ENCODE results near the gene ACP7. TPM values are rescaled to one million over a fixed set of nuclear protein-coding genes. Genes with fewer than 3 reads are reported as not detected.
"Not testable (repeated sequence)": the region's sequence is repeated elsewhere in the genome, so short reads cannot be mapped to it uniquely, and the experiment has no call there.

The ACP7 gene, protein sequence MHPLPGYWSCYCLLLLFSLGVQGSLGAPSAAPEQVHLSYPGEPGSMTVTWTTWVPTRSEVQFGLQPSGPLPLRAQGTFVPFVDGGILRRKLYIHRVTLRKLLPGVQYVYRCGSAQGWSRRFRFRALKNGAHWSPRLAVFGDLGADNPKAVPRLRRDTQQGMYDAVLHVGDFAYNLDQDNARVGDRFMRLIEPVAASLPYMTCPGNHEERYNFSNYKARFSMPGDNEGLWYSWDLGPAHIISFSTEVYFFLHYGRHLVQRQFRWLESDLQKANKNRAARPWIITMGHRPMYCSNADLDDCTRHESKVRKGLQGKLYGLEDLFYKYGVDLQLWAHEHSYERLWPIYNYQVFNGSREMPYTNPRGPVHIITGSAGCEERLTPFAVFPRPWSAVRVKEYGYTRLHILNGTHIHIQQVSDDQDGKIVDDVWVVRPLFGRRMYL
- not detected for polyA plus RNA-seq (2013, experiment 1 of 2; ENCODE audit: insufficient read length)
- polyA plus RNA-seq (2013, experiment 2 of 2; ENCODE audit: insufficient read length): not detected

DNA sequence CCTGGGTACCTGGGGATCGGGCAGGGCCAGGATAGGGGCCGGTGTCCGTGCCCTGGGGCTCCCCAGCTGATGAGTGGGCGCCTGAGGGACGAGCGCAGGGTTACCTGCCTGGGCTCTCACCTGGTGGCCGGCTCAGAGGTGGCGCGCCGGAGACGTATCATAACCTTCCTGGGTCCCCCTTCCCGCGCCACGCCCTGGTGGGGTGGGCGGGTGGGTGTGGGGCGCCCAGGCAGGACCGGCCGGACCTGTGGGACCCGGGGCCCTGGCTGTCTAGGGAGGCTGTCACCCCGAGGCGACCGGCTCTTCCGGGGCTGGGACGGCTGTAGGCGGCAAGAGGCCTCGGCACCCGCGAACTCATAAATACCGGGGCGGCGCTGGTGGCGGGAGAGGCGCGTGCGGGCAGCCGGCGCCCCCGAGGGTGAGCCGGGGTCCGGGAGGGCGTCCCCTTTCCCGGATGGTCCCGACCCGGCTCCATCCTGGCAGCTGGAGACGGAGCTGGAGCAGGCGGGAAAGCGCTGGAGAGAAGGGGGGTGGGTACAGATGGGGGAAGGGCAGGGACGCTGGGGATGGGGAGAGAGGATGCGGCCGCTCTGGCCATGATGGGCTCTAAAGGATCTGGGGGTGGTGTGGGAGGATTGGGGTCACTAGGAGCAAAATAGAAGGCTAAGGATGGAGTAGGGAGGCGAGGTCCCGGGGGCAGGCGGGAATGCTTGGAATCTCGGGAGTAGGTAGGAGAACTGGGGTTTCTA is at the start of gene ACP7:
TSS of gene ACP7 (plus strand) at position 386 of the 749 bp plus-strand sequence. CDS start 902 bp downstream, outside the sequence.
- DNase-seq: no peak

DNA sequence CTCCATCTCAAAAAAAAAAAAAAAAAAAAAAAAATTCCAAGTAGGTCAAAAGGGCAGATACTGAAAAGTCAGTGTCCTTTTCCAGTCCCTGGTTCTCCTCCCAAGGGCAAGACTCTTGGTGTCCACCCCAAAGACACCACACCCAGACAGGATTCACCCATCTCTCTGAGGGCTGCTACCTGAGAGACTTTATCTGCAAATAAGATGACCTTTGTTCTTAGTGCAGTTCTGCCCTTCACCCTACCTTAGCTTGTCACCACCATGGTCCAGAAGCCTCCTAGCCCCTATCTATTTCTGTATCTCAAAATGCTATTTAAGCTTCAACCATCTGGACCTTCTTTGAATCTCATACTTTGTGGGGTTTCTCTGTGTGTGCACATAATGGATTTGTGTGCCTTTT is 47.6 kb upstream of the ACP7 start:
- DNase-seq: no peak

DNA sequence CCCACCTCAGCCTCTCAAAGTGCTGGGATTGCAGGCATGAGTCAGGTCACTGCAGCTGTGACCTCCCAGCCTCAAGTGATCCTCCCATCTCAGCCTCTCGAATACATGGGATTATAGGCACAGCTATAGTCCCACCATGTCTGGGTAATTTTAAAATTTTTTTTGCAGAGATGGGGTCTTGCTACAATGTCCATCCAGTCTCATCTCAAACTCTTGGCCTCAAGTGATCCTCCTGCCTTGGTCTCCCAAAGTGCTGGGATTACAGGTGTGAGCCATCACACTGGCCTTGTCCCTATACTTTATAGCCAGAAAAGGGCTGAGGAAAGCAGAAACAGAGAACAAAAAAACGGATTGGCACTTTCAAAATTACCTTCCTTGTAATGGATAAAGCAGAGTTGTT is 47.0 kb upstream of the ACP7 start:
- no peak for DNase-seq

DNA sequence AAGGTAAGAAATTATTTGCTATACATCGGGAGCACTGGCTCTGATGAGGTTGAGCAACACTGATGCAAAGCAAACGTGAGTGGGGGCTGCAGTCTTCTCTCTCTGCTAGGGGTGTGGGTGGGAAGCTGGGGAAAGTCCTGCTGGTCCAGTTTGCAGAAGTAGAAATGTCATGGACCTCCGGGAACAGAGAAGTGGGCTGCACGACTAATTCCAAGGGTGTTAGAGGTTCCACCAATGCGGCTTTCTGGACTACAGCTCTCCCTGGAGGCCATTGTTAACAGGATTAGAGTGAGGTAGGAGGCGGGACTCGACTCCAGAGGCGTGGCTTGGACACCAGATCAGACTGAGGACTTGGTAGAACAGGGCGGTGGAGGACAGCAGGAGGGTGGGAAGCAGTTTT is 46.1 kb upstream of the ACP7 start:
- peak; percentile 27 for DNase-seq

DNA sequence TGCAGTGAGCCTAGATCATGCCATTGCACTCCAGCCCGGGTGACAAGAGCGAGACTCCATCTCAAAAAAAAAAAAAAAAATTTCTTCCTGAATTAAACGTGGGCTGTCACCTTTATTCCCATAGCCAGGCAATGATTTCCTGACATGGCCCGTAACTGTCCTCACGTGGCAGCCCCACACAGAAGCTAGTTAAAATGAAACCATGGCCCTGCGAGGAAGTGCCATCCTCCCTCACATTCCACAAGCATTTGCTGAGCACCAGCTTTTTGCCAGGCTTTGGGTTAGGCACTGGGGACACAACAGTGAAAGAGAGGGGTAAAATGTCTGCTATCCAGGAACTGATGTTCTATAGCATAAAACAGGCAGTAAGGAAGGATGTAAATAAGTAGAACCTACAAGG is 38.7 kb upstream of the ACP7 start:
- no peak for DNase-seq

DNA sequence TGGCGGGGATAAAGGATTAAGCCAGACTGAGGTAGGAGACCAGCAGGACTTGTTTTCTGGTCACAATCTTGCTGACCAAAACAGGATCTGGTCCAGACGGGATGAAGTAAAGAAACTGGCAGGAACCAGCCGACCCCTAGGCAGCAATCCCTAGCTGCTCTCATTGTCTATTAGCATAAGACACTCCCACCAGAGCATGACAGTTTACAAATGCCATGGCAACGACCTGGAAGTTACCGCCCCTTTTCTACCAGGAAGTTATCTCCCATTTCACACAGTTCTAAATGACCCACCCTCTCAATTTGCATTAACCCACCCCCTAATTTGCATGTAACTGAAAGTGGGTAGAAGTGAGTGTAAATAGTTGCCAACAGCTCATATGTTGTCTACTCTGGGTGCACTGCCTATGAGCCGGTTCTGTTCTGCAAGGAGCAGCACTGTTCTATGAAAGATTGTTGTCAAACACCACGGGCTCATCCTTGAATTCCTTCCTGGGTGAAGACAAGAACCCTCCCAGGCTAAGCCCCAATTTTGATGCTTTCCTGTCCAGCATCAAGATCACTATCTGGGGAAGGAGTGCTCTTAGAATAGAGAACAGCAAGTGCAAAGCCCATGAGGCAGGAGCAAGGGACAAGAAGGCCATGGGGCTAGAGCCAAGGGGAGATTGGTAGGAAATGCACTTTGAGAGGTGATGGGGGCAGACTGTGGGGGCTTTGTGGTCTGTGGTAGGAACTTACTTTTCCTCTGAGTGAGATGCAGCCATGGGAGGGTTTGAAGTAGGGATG is 37.9 kb upstream of the ACP7 start:
- no peak for DNase-seq

DNA sequence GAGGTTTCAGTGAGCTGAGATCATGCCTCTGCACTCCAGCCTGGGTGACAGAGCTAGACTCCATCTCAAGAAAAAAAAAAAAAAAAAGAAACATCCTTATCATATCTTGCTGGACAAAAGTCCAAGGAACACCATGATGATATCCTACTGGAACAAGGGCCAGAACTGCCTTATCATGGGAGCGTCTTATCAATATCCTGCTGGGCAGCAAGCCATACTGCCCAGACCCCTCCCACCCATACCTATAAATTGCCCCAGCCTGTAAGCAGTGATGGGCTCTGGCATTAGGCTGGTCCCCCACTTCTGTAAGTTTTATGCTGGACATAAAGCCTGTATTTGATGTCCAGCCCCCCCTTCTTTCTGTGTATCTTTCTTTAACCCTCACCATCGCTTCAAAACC is 37.1 kb upstream of the ACP7 start:
- no peak for DNase-seq

DNA sequence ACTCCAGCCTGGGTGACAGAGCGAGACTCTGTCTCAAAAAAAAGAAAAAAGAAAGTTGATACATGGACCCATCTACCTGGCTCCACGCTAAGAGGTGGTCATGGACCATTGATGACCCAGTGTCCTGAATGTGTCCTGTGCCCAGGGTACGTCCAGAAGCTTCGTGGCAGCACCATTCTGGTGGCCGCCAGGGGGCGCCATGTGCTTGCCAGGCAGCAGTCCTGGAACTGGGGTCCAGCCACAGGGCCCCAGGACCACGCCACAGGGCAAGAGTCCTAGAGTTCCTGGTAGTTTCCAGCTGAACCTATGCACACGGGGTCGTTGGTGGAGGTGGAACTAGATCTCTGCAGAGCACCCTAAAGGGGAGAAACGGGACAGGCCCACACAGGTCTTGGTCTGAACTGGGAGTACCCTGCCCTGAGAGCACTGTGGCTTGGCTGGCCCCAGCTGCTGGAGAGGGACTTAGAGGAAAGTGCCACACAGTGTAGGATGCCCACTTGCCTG is 31.9 kb upstream of the ACP7 start:
- DNase-seq: peak; percentile 40

DNA sequence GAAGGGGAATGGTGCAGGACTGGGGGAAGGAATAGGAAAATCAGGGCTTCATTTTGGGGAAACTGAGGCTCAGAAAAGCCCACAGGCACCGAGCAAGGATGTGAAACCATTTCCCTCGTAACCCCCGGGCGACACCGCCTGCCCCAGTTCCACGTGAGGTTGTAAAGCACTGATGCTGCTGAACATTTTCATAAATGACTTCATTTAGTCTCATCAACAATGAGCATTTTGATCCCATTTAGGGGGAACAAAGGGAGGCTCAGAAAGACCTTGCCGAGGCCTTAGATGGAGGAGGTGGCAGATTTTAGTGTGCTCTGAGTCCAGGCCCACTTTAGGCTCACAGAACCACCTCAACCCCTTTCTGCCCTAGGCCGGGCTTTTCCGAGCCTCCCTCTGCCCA is 31.3 kb upstream of the ACP7 start:
- DNase-seq: no peak

DNA sequence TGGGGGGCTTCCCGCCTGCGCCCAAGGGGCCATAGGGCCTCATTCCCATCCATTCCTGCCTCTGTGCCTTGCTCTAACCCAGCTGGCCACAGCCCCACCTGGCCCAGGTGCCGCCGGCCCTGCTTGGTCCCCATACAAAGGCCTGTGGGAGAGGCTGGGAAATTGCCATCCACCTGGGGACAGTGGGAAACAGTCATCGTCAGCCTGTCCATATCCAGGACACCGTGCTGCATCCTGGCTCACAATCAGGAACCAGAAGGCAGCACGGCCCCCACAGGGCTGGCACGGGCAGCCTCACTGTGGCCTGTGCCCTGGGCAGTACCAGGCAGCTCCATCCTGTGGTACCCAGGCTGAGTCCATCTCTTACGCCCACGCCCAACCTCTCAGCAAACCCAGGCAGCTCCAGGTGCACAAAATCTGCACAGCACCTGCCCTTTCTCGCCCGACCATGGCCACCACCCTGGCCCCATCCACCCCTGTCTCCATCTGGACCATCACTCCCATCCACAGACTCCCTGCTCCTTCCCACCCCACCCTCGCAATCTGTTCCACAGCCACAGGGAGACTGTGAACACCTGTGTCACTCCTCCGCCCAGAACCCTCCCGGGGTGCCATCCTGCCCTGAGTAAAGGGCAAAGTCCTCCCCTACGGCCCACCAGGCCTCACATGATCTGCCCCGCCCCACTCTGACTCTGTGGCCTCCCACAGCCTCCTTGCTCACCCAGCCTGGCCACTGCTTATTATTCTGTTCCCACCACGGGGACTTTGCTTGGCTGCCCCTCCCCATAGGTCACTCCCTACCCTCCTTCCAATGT is 30.7 kb upstream of the ACP7 start:
- no peak for DNase-seq

DNA sequence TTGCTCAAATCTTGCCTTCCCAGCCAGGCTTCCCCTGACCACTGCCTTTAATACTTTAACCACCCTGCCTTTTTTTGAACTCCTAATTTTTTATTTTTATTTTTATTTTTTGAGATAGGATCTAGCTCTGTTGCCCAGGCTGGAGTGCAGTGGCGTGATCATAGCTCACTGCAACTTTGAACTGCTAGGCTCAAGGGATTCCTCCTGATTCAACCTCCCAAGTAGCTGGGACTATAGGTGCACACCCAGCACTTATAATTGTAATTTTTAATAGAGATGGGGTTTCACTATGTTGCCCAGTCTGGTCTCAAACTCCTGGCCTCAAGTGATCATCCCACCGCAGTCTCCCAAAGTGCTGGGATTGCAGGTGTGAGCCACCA is 30.1 kb upstream of the ACP7 start:
- no peak for DNase-seq

DNA sequence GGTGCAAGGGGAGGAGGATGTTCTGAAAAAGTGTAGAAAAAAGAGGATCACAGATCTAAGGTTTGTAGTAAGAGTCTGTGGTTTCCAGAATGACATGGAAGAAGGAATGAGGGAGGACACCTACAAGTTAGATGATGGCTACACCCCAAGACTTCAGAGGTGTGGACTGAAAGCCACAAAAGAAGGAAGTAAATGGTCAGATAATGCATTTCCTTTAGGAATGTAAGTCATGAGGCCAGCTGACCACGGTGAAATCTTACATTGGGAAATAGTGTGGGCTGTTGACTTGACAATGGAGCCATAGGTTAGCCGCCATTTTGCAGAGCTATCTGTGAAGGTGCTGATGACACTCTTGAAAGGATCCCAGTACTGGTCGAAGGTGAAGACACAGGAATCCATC is 26.6 kb upstream of the ACP7 start:
- no peak for DNase-seq

DNA sequence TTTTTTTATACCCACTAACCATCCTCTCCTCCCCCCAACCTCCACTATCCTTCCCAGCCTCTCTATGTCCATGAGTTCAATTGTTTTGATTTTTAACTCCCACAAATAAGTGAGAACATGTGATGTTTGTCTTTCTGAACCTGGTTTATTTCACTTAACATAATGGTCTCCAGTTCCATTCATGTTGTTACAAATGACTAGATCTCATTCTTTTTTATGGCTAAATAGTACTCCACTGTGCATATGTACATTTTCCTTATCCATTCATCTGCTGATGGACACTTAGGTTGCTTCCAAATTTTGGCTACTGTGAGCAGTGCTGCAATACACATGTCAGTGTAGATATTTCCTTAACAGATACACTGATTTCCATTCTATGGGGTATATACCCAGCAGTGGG is 24.9 kb upstream of the ACP7 start:
- DNase-seq: no peak

DNA sequence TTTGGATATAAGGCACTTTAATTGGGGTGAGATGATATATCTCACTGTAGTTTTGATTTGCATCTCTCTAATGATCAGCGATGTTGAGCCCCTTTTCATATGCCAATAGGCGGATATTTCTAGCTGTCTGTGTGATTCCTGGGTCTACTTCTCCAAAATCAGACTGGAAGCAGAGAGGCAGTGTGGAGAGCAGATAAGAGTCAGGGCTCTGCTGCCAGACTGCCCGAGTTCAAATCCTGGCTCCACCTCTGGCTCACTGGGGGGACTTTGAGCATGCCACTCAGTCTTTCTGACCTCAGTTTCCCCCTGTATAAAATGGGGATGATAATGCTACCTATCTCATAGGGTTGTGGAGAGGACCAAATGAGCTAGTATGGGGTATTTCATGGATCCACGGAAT is 24.0 kb upstream of the ACP7 start:
- DNase-seq: no peak

DNA sequence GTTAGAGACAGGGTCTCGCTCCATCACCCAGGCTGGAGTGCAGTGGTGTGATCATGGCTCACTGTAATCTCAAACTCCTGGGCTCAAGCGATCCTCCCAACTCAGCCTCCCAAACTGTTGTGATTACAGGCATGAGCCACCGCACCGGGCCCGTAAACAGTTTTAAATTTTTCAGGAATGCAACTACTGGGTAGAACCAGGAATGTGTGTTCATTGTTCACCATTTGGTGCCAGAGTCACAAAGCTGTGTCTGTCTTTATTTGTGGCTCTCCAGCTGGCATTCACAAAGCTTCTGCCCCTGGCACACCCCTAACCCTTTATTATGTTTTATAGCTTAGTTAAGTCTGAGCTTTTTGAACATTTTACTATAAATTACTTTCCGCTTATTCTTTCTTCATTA is 19.8 kb upstream of the ACP7 start:
- peak; percentile 23 for DNase-seq

DNA sequence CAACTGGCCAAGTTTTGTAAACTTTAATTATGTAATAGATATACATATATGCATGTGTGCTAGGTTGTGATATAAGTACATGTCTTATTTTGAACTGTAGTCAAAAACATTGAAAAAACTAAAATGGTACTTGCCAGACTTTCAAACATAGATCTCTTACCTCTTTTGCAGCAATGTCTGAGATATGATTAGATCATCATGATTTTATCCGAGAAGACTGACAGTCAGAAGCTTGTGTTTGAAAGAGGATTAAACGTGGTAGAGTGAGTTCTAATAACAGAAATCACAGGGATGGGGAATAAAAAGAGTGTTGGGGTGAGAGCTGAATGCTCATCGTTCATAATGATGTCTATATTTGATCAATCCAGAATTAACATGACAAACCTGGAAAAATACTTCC is 18.2 kb upstream of the ACP7 start:
- DNase-seq: no peak

DNA sequence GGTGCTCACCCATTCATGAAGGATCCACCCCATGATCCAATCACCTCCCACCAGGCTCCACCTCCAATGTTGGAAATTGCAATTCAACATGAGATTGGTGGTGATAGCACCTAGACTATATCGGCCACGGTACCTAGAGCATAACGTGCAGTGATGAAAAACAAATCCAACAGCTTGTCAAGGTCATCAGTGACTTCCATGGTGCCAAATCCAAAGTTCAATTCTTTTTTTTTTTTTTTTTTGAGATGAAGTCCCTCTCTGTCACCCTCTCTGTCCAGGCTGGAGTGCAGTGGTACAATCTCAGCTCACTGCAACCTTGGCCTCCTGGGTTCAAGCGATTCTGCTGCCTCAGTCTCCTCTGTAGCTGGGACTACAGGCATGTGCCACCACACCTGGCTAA is 17.1 kb upstream of the ACP7 start:
- no peak for DNase-seq

DNA sequence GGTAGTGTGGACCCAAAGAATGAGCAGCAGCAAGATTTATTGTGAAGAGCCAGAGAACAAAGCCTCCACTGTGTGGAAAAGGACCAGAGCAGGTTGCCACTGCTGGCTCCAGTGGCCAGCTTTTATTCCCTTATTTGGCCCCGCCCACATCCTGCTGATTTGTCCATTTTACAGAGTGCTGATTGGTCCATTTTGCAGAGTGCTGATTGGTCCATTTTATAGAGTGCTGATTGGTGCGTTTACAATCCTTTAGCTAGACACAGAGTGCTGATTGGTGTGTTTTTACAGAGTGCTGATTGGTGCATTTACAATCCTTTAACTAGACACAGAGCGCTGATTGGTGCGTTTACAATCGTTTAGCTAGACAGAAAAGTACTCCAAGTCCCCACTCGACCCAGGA is 15.9 kb upstream of the ACP7 start:
- DNase-seq: not testable (repeated sequence)

DNA sequence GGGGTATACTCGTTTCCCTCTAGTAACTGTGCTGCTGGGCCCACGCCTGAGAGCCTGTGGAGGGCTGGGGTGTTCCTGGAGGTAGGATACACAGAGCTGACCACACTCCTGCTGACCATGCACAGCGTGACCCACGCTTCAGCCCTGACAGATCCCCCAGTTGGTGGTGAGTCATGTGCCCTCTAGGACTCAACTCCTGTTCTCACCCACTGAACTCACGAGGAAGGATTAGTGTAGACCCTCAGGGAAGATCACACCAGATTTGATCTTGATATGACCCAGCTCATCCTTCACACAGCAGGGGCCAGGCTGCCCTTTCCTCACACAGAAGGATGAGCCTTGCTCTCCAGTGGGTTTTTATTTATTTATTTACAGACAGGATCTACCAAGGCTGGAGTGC is 13.3 kb upstream of the ACP7 start:
- peak; percentile 16 for DNase-seq

DNA sequence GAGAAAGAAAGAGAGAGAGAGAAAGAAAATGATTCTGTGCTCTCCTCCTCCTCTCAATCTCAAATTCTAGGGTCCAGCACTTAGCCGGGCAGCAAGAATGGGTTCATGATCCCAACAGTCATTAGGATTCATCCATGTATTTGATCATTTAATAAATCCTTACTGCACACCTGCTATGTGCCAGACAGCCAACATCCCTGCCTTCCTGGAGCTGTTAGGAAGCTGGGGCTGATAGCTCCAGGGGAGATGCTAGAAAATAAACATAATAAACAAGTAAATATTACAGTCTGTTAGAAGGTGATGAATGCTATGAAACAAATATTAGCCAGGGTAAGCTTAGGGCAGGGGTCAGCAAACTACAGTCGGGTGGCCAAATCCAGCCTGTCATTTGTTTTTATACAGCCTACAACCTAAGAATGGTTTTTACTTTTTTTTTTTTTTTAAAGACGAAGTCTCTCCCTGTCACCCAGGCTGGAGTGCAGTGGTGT is 9.9 kb upstream of the ACP7 start:
- no peak for DNase-seq

DNA sequence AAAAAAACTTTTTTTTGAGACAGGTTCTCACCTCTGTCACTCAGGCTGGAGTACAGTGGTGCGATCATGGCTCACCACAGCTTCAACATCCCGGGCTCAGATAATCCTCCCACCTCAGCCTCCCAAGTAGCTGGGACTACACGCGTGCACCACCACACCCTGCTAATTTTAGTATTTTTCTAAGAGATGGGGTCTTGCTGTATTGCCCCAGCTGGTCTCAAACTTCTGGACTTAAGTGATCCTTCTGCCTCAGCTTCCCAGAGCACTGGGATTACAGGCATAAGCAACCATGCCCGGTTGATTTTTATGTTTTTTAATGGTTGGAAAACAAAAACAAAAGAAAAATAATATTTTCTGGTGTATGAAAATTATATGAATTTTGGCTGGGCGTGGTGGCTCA is 9.2 kb upstream of the ACP7 start:
- DNase-seq: no peak

DNA sequence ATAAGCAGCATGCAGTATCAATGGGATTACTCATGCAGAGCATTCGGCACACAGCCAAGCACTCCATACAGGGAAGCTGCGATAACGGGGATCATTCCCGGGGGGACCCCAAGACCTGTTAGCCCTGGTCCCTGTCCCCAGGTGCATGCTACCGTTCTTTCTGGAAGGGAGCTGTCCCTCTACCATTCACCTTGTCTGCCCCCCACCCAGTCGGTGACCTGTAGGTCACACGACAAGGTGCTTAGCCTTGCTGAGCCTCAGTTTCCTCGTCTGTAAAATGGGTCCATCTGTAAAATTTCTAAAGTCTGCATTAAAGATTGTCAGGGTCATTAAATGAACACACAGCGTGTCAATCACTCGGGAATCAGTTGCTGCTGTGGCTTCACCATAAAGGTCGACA is 6.8 kb upstream of the ACP7 start:
- DNase-seq: no peak

All from fibroblast of skin of back (primary cell).